GM10266 (cell line): ENCODE results near the gene OR1B1.
"Not testable (repeated sequence)": the region's sequence is repeated elsewhere in the genome, so short reads cannot be mapped to it uniquely, and the experiment has no call there.

Experiments
- DNase-seq: peaks from one replicate; pipeline ENCODE4 v3.0.0; 2012; ENCODE audit errors: extremely low spot score
- CTCF ChIP-seq: IDR thresholded peaks from 2 replicates; pipeline ENCODE4 v1.5.1; 2012; ENCODE audit warnings: mild to moderate bottlenecking, low read depth; ENCODE audit not compliant: control insufficient read depth, insufficient read depth; ENCODE audit errors: missing control alignments

OR1B1 gene

DNA sequence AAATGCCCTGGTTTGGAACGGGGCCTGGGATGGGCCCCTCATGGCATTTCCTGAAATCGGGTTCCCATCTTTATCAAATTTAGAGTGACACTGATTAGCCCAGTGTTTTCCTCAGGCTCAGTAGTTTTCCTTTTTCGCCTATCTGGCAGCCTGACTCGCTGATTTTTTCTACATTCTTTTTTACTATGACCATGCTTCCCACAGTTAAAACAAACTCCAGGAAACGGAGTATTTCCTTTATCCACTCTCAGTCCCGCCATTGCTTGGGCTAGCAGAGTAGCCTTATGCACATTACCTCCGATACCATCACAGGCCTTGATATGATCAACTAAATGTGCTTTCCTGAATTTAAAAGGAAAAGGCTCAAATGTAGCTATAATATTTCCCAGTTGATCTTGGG, 37.4 kb downstream of the OR1B1 start:
- no peak for DNase-seq
- TF ChIP-seq CTCF = no peak

DNA sequence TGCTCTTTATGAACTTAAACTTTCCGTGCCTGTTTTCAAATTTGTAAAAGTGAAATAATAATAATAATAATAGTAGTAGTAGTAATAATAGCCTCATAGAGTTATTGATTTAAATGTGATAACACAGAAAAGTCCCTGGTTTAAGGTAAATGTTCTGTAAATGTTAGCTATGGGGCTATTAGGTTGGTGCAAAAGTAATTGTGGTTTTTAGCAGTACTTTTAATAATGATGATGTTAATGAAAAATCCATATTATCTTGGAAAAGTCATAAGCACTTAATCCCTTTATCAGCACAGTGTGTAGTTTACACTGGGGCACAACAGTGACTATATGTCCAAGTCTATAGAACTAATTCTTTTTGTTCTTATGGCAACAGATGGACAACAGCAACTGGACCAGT, 43.1 kb downstream of the OR1B1 start, which contains the start of gene OR1Q1:
TSS of gene OR1Q1 (plus strand) at position 377 of the 400 bp plus-strand sequence. CDS start at position 377, 0 bp downstream.
- DNase-seq = no peak
- TF ChIP-seq CTCF = no peak

GRCh38 chr9:122609804-122610203, 47.6 kb downstream of the OR1B1 start:
- TF ChIP-seq CTCF = no peak
- DNase-seq = no peak

DNA sequence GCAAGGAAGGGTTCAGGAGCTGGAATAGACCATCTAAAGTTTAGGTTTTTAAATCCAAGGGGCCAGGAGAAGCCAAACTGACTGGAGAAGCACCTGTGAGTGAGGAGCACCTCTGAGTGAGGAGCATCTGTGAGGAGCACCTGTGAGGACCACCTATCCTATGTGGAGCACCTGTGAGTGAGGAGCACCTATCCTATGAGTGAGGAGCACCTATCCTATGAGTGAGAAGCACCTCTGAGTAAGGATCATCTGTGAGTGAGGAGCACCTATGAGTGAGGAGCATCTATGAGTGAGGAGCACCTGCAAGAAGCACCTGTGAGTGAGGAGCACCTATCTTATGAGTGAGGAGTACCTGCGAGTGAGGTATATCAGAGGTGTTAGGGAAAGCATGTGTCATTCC, 50.8 kb downstream of the OR1B1 start:
- TF ChIP-seq CTCF = no peak
- DNase-seq = no peak

DNA sequence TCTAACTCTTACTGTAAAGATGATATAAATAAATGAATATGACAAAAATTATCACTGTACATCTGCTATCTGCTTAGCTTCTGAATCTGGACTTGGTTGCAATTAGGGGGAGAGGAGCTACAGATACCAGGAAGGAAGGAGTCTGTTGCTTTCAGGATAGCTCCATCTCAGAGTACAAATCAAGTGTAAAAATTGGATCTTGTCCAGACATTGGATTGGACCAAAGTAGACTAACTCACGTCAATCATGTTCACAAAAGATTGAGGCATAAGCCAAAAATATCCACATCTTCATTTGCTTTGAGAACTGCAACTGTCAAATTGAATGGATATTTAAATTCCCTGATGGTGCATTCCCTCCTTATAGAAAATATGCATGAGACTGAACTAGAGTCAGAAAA, 51.7 kb downstream of the OR1B1 start:
- no peak for TF ChIP-seq CTCF
- no peak for DNase-seq

- not testable (repeated sequence) for DNase-seq
Observed at GRCh38 chr9:122583284-122583683, 74.1 kb downstream of the OR1B1 start, which contains the start of gene OR1L8. OR1L8 (minus strand) TSS chr9:122583384; CDS start chr9:122568477, 14,907 bp downstream.

DNA sequence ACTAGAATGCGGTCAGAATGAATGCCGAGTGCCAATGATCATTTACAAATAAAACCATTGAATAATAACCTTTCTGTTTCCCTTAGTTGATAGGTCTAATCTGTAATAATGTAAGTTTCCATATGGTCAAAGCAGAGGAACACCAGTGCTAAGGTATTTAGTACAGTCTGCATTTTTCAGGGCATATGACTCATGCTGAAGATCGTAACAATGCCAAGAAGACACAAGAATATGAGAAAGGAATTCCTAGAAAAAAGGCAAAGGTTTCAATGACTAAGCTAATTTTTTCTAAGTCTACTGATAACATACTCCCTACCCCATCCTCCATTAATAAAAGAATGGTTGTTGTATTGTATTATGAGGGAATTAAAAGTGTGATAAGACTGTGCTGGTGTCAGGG, 77.1 kb downstream of the OR1B1 start:
- no peak for DNase-seq
- TF ChIP-seq CTCF = no peak

DNA sequence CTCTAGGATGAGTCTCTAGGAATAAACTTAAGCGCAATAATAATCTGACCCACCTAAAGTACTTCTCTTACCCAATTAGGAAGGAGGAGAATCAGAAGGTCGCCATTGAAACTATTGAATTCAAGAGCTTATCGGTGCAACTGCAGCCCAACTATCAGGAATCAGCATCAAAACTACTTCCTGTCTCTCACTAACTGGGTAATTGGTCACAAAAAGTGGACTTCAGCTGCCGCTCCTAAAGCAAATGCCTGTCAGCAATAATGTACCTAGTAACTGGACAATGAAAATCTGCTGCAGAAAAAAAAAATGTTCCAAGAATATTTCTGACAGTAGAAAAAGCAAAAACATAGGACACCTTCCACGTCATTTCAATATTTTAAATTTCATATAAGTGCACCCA, 77.6 kb downstream of the OR1B1 start:
- no peak for DNase-seq
- TF ChIP-seq CTCF = no peak
